GM12801 (cell line): Measurements from ENCODE around the gene HLA-DPB1.

Experiments used
- CTCF ChIP-seq: IDR thresholded peaks from one replicate; pipeline ENCODE4 v1.5.1; 2011; ENCODE audit warnings: control low read depth; ENCODE audit not compliant: insufficient read length; ENCODE audit errors: extremely low read depth

Gene HLA-DPB1

GRCh38 chr6:33108307-33108706 lies 32.5 kb downstream of the HLA-DPB1 start:
- no peak for TF ChIP-seq CTCF

- no peak for TF ChIP-seq CTCF
Observed at GRCh38 chr6:33112148-33112547, 36.4 kb downstream of the HLA-DPB1 start.

GRCh38 chr6:33113755-33114154 lies 38.0 kb downstream of the HLA-DPB1 start:
- no peak for TF ChIP-seq CTCF

GRCh38 chr6:33114406-33114805 lies 38.6 kb downstream of the HLA-DPB1 start:
- TF ChIP-seq CTCF, result no peak

- TF ChIP-seq CTCF, result no peak
Observed at GRCh38 chr6:33116417-33116816, 40.6 kb downstream of the HLA-DPB1 start.

GRCh38 chr6:33116841-33117711 lies 41.3 kb downstream of the HLA-DPB1 start:
- TF ChIP-seq CTCF, result no peak

GRCh38 chr6:33117811-33118277 lies 42.1 kb downstream of the HLA-DPB1 start:
- TF ChIP-seq CTCF, result no peak
